Astrocyte of the cerebellum (primary cell): Measurements from ENCODE around the gene WDR44.
A peak's percentile ranks its signal among the peaks of the same experiment; 100 is the strongest.

Source experiments
- DNase-seq: peaks from one replicate; pipeline ENCODE4 v3.0.0-alpha.2; 2011; ENCODE audit warnings: low read depth
- H3K4me3 ChIP-seq: 2 replicates; pipeline ENCODE4 v1.5.1; 2011; ENCODE audit warnings: mild to moderate bottlenecking, low read depth, low read length, moderate library complexity
- in situ Hi-C: cut with HindIII; loops from 2 replicates; pipeline ENCODE4 v1.10.0; 2017; ENCODE audit warnings: low sequenced_read_pairs
- TF ChIP-seq, protein P1 (sequence below): IDR thresholded peaks from 2 replicates; pipeline ENCODE4 v1.5.1; 2012; ENCODE audit warnings: low read length, low read depth, moderate library complexity, mild to moderate bottlenecking; ENCODE audit errors: missing control alignments

Gene WDR44

GRCh38 chrX:118337687-118338086 is 8.2 kb upstream of the WDR44 start:
- TF ChIP-seq, protein P1, sequence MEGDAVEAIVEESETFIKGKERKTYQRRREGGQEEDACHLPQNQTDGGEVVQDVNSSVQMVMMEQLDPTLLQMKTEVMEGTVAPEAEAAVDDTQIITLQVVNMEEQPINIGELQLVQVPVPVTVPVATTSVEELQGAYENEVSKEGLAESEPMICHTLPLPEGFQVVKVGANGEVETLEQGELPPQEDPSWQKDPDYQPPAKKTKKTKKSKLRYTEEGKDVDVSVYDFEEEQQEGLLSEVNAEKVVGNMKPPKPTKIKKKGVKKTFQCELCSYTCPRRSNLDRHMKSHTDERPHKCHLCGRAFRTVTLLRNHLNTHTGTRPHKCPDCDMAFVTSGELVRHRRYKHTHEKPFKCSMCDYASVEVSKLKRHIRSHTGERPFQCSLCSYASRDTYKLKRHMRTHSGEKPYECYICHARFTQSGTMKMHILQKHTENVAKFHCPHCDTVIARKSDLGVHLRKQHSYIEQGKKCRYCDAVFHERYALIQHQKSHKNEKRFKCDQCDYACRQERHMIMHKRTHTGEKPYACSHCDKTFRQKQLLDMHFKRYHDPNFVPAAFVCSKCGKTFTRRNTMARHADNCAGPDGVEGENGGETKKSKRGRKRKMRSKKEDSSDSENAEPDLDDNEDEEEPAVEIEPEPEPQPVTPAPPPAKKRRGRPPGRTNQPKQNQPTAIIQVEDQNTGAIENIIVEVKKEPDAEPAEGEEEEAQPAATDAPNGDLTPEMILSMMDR, result no peak
- no peak for DNase-seq
- no peak overlapping the region for H3K4me3 ChIP-seq
- in situ Hi-C loops, result no loop called here

GRCh38 chrX:118338930-118339329 is 7.0 kb upstream of the WDR44 start:
- DNase-seq, result no peak
- TF ChIP-seq, protein P1, result no peak
- no peak overlapping the region for H3K4me3 ChIP-seq
- in situ Hi-C loops, result no loop called here

DNA sequence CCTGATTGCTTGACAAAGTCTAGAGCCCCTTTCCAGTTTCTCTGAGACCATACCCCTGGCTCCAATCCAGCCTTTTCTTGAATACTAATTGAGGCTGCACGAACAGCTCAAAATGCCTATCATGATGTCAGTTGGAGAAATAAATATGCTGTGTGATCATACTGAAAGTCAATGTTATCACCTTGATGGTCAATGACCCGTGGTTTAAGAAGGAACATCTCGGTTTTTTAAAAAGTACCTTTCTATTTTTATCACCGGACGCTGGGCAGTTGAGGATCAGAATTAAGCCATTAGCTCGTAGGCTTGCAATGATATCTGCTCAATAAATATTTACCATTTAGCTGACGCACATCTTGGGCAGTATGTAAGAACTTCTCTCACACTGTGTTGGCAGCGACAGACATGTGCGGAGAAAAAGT is 852 bp upstream of the WDR44 start:
- DNase-seq, result no peak
- TF ChIP-seq, protein P1, result no peak
- peak overlapping the region; percentile 79 for H3K4me3 ChIP-seq
- in situ Hi-C loops, result no loop called here

DNA sequence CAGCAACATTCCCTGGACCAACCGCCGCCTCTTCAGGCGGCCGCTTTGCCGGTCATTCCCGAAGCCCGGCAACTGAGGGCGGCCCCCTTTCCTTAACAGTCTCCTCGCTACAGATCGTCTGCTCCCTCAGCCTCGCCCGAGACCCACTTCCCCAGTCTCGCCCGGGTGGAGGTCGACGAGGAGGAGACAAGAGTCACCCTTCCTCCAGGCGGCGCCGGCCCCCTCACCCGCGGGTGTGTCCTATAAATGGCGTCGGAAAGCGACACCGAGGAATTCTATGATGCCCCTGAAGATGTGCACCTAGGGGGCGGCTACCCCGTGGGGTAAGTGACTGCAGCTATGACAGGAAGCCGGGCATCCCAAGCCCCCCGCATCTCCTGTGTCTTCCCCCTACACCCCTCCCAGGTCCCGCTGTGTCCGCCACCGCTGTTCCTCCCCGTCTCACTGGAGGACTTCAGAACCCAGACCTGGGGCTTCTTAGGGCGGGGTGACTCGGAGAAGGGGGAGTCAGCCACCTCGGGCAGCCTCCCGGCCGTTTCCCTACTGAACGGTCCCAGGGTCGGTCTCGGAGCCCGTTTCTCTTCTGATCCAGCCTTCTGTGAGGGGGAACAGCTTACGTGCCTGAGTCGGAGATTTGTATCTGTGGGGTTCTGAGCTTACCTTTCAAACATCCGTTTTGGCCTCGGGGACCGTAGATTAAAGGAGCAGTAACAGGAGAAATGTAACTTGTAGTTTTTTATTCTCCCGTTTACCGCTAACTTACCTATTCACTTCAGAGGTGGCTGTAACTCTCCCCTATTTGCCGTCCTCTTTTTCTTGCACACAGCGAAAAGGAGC is 570 bp downstream of the WDR44 start:
- peak overlapping the region; percentile 79 for H3K4me3 ChIP-seq
- in situ Hi-C loops, result no loop called here
- no peak for DNase-seq
- TF ChIP-seq, protein P1, result no peak

GRCh38 chrX:118347131-118347530 is 1.2 kb downstream of the WDR44 start:
- peak; percentile 12 for DNase-seq
- H3K4me3 ChIP-seq, result peak overlapping the region; percentile 79
- in situ Hi-C loops, result no loop called here
- TF ChIP-seq, protein P1, result no peak

DNA sequence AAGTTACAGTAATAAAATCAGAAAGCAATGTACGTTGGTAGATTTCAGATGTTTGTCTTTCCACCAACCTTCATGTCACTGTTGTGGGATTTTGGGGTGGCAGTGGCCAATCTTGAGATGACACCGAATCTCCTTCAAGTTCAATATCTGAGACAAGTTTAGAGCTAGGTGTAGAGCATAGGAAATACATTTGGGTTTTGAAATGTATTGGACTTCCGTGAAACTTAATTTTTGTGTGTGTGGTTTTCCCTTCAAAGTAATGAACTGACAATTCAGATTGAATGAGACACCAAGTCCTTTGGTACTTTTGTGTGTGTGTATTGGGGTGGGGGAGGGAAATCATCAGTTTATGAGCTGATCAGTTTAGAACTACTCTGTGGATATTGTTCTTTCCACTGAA is 1.8 kb downstream of the WDR44 start:
- peak overlapping the region; percentile 79 for H3K4me3 ChIP-seq
- no peak for DNase-seq
- TF ChIP-seq, protein P1, result no peak
- in situ Hi-C loops, result no loop called here
